ENCODE measurements around the gene ZBTB7C.

ZBTB7C gene

GRCh38 chr18:48354746-48355260 is 54.4 kb downstream of the ZBTB7C start:
- no peak for DNase-seq (ENCODE audit: low read depth, low spot score)

GRCh38 chr18:48352051-48352755 is 57.0 kb downstream of the ZBTB7C start:
- no peak for DNase-seq (ENCODE audit: low read depth, low spot score)

GRCh38 chr18:48351216-48352050 is 57.8 kb downstream of the ZBTB7C start:
- no peak for DNase-seq (ENCODE audit: low read depth, low spot score)

- no peak for DNase-seq (ENCODE audit: low read depth, low spot score)
These were observed 60.4 kb downstream of the ZBTB7C start for GRCh38 chr18:48348739-48349138.

GRCh38 chr18:48347756-48348326 is 61.3 kb downstream of the ZBTB7C start:
- no peak for DNase-seq (ENCODE audit: low read depth, low spot score)

- no peak for DNase-seq (ENCODE audit: low read depth, low spot score)
These were observed 63.6 kb downstream of the ZBTB7C start for GRCh38 chr18:48345596-48345995.

DNA sequence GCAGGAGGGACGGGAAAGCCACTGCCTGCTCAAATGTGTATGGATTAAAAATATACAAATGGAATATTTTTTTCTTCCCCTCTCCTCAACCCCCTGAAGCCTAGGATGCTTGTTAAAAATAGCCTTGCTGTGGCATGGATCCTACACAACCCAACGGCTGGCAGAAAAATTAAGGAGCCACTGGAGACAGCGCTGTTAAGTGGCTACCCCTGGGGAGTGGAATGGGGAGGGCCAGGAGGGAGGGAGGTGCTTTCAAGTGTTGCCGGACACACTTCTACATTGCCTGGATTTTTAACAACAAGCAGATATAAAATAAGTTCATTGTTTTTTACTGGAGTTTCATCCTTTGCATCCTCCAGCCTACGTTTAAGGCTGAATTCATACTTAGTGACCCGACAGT is 66.6 kb downstream of the ZBTB7C start:
- no peak for DNase-seq (ENCODE audit: low read depth, low spot score)

DNA sequence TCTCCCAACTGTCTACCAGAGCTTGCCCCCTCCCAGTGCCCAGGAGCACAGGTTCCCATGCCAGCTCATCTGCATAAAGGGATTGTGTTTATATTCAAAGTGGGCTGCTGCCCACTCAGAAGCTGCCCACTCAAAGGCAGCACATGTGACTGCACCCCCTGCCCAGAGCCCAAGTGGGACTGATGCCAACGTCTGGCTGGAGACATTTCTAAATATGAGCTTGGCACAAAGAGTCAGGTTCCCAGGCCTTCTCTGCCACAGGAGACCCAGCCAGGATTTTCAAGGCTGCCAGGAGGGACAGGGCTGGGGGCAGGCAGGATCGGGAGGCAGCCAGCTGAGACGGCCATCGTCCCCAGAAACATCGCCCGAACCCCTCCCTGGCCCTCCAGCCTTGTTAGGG is 67.1 kb downstream of the ZBTB7C start:
- no peak for DNase-seq (ENCODE audit: low read depth, low spot score)

DNA sequence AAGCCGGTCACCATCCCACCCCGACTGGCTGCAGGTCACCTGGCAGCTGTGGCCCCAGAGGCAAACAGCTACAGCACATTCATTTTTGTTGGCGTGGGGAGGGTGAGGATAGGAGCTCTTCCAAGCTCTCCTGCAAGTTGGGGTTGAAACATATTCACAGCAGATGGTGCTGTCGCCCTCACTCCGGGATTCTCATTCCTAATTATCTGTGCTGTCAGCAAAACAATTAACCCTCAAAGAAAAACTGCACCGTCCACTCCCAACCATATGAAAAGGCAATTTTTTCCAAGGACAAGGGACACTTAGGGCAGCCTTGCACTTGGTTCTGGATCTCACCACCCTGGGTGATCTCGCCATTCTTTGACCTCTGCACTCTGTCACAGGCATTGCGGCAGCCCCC is 68.6 kb downstream of the ZBTB7C start:
- no peak for DNase-seq (ENCODE audit: low read depth, low spot score)

DNA sequence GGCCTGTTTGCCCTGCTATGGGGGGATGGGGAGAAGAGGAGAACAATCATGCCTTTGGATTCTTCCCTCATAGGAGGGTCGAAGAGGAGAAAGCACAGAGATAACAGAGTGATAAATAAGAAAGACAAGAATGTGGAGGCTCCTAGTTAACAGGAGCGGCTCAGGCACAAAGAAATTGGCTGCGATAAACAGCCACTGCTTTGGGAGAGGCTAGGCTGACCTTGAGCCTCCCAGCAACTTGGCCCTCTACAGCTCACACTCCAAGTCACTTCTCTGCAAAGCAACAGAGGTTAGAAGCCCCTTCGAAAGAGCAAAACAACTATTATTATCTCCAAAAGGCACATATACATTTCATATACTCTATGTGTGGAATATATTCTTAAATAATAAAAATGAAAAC is 69.5 kb downstream of the ZBTB7C start:
- DNase-seq (ENCODE audit: low read depth, low spot score), result no peak

DNA sequence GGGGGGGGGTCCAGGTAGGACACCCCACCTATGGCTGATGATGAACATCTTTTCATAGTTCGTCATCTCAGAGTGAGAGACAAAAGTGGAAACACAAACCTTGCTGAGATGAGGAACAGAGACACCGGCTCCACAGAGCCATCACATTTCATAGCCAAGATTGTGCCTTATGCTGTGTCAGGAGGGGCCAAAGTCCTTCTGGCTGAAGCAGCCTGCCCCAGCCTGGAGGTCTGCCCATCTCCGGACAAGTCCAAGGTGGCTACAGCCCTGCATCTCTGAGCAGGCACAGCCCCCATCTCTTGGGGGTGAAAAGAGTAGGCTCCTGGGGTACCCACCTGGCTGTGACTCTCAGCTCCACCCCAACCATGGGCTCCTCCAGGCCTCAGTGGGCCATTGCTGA is 70.3 kb downstream of the ZBTB7C start:
- DNase-seq (ENCODE audit: low read depth, low spot score), result no peak

GRCh38 chr18:48337053-48337452 is 72.1 kb downstream of the ZBTB7C start:
- no peak for DNase-seq (ENCODE audit: low read depth, low spot score)

DNA sequence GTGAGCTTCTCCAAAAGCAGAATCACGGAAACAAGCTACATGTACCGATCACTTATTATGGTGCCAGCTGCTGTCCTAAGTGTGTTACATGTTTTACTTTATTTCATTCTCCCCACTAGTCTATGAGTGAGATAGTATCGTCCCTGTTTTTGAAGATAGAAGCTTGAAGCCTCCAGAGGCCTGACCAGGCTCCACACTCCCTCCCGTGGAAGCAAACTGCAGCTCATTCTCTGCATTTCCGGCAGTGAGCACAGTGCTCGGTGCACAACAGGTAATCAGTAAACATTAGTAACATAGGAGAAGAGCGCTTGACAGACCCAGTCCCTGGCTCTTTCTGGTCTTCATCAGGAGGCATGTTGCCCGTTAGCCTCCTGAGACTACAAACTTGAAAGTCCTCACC is 72.9 kb downstream of the ZBTB7C start:
- no peak for DNase-seq (ENCODE audit: low read depth, low spot score)

DNA sequence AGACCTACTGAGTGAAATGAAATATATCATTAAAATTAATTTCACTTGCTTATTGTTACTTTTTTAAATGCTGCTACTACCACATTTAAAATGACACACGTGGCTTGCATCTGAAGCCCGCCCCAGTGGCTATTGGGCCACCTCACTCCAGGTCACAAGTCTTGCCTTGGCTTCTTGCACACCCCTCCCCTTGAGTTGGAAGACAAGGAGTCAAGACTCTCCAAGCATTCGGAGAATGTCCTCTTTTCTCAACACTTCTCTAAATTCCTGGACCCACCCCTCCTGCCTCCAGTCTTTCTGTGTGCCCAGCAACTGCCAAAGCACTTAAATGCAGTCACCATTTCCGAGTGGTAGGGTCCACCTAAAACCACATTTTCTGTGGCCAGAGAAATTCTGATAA is 73.4 kb downstream of the ZBTB7C start:
- no peak for DNase-seq (ENCODE audit: low read depth, low spot score)

DNA sequence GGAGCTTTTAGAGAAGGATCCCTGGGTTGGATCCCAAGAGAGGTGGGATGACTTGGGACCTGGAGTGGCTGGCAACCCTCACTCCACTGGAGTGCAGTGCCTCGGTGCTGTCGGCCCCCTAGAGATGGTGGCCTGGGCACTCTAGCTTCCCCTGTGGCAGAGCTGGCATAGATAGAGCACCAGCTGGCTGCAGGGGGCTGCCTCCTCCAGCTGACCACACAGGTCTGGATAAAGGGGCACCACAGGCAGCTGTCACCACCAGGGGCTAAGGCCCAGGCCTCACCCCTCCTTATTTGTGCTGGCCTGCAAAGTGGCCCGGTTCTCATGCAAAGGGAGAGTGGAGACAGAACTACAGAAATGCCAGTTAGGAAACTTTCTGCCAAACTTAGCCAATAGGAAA is 74.3 kb downstream of the ZBTB7C start:
- DNase-seq (ENCODE audit: low read depth, low spot score), result no peak

- no peak for DNase-seq (ENCODE audit: low read depth, low spot score)
These were observed 75.6 kb downstream of the ZBTB7C start for GRCh38 chr18:48333563-48333962.

DNA sequence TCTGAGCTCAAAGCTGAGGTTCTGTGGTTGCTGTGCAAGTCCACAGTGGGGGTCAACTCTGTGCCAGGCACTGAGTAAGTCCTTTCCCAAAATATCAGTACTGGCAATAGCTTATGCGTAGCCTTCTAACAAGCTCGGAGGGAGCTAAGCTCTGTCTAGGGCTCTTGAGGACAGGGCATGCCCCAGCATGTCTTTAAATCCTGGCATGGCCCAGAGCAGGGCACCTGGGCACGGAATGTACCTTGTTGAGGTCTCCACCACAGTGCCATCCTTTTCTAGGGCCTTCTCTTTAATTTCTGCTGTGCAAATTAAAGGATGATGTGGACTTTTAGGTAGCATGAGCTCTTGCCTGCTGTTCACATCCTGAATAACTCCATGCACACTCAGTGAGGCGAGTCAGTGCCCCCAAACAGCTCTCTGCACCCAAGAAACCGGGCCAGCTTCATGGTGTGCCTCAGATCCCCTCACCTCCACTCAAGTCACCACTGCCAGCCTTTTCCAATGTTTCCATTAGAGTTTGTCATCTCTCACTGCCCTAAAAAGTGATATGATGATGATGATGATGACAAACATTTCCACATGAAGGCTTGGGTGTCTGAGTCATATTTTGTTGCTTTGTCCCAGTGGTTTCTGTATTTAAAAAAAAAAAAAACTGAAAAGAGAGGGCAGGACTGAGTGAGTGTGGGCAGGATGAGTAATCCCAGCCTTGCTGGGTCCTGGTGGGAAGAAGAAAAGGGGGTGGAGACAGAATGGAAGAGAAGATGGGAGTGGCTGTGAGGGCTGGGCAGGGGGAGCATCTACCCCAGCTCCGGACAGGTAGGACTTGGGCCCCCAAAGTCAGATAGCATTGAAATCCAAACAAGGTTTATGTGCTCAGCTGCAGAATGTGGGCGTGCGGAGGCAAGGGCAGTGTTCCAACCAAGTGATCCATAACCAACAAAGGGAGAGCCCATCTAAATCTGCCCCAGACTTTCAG is 78.9 kb downstream of the ZBTB7C start:
- DNase-seq (ENCODE audit: low read depth, low spot score), result no peak

DNA sequence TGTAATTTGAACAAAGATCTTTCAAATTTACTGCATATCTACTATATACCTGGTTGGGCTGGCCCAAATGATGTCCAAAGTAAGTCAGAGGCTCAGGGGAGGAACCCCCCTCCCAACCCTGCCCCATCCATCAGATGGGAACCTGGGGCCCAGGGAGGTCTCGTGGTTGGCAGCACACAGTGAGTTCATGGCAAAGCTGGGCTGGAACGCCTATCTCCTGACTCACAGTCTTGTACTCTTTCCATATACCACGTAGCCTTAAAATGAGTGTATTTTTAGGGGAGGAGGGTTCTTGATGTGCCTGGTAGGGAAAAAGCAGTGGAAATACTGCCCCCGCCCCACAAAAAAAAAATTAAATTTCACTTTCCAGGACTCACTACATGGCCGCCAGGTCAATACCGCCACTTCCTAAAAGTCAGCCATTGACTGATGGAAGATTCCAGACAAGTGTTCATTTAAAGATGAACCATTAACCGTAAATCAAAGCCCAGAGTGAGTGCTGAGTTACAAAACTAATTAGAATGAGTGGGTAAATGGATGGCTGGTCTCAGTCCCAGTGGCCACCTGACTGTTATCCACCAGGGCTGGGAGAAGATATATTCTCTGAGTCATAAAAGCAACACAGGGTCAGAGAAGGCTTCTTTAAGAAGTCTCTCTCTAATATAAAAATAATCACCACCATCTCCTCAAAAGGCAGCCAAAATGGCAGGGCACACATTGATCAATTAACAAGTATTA is 80.5 kb downstream of the ZBTB7C start:
- DNase-seq (ENCODE audit: low read depth, low spot score), result no peak

DNA sequence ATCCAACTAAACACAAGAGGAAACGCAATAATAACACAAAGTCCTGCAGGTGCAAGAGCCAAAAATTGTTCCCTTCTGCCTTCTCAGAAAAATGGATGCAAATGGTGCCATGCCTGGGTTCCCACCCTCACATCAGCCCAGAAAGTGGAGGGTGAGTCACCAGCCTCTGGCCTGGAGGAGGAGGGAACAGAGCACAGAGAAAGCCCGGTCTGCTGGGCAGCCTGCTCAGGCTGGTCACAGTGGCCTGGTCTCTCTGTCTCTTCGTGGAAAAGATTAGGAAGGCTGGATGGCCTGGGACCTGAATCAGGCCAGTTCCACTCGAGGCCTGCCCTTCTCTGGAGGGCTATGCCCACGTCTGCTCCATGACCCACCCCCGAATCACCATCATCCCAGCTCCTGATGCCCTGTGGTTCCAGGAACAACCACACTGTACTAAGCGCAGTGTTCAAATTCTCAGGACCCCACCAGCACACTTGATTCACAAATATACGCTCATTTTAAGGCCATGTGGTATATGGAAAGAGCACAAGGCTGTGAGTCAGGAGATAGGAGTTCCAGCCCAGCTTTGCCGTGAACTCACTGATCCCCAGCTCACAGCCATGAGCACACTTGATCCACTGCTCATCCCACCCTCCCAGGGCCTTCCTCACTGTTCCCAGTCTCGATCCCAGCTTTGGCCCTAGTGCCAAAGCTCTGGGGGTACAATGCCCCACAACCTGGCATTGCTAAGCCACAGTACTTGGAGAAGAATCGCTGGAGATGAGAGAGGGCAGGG is 82.1 kb downstream of the ZBTB7C start:
- no peak for DNase-seq (ENCODE audit: low read depth, low spot score)

DNA sequence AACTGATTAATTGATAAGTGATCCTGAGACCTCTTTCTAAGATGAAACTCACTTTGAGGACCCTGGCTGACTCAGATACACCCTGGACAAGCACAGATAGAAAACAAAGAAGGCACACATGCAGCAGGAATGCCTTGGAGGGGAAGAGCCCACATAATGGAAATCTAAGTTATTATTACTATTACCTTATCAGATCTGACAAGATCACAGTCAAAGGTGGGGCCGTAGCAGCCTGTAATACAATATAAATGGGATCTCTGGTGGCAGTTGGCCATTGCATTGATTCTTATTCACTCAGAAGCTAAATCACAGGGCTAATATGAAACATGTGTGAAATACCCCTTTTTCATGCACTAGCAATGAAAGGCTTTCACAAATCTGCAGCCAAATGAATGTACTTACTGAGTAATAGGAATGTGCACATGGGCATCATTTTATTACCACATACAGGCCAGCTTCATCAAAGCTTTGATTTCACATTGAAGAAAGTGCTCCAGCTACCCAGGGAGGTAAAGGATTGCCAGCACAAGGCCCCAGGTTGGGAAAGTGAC is 84.0 kb downstream of the ZBTB7C start:
- DNase-seq (ENCODE audit: low read depth, low spot score), result no peak

All from brain pericyte (primary cell).